NCI-H1417 (cell line): ENCODE data around the gene NHSL2.
"Not testable (repeated sequence)": the region's sequence is repeated elsewhere in the genome, so short reads cannot be mapped to it uniquely, and the experiment has no call there.

Experiments used
- DNase-seq, 3 experiments: peaks; one replicate each; lab custom pipeline; 2025; lab: John Stamatoyannopoulos, UW

The NHSL2 gene

GRCh38 chrX:72176289-72176688, 265.6 kb downstream of the NHSL2 start:
- not testable (repeated sequence) for DNase-seq

GRCh38 chrX:72176981-72177380, 266.3 kb downstream of the NHSL2 start:
- no peak for DNase-seq

- DNase-seq = no peak
Observed at GRCh38 chrX:72180539-72180938, 269.9 kb downstream of the NHSL2 start.

- peak; percentile 93 to 99 (median 96) for DNase-seq
Observed at GRCh38 chrX:72181178-72182125, 270.8 kb downstream of the NHSL2 start, which contains the start of gene PIN4. Gene PIN4 (plus strand): TSS chrX:72181757. CDS start chrX:72181786, 29 bp downstream.

GRCh38 chrX:72182924-72183323, 272.3 kb downstream of the NHSL2 start:
- DNase-seq = no peak

- DNase-seq = no peak
Observed at GRCh38 chrX:72201836-72202536, 291.3 kb downstream of the NHSL2 start.
